DMS153 (cell line): ENCODE data around the gene DET1.
"Not testable (repeated sequence)": the region's sequence is repeated elsewhere in the genome, so short reads cannot be mapped to it uniquely, and the experiment has no call there.

Source experiments
- DNase-seq: peaks from one replicate; lab custom pipeline; 2025; lab: John Stamatoyannopoulos, UW

The DET1 gene

DNA sequence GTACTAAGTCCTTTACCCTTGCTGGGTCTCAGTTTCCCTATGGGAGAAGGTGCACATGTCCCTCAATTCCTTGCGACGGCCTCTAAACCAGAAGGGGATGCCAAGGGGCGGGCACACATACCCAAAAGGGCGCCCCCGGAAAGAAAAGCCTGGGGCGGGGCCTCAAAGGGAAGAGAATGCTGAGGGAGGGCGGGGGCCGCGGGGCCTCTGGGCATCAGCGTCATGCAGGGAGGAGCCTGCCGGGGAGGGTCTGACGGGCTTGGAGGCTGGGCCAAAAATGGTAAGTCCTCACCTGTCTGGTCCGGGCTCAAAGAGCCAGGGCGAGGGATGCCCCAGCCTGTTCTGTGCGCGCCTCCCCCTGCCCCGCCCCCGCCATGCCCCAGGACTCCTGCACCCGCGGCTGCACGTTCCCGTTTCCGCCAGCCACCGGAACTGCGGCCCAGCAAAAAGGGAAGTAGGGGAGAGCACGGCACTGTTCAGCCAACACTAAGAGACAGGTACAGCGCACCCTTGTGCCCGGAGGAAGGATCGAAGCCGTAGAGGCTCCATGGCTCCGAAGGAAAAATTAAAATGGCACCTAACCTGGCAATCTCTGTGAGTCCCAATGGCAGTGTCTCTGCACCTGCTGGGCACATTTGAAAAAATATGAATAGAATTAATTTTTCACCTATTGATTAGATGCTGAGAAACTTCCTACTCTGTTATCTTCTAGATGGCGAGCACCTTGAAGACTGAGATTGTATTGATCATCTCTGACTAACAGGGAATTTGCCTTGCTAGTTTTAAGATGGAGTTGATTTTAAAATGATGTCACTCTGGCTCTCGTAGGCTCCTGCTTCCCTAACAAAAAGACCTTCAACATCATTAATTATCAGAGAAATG, at the start of gene DET1:
Gene DET1 (minus strand): TSS at position 434 of the 882 bp plus-strand sequence. CDS start 14,976 bp downstream, outside the sequence.
- peak; percentile 83 for DNase-seq

DNA sequence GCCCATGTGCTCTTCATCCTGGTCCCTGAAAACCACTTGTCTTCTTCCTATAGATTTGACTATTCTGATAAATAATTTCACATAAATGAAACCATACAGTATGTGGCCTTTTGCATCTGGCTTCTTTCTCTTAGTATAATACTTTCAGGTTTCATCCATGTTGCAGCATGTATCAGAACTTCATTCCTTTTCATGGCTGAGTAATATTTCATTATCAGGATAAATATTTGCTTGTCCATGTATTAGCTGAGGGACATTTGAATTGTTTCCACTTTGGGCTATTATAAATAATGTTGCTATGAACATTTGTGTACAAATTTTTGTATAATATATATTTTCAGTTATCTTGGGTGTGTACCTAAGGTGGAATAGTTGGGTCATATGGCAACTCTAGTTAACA, 44.9 kb upstream of the DET1 start:
- DNase-seq: no peak

DNA sequence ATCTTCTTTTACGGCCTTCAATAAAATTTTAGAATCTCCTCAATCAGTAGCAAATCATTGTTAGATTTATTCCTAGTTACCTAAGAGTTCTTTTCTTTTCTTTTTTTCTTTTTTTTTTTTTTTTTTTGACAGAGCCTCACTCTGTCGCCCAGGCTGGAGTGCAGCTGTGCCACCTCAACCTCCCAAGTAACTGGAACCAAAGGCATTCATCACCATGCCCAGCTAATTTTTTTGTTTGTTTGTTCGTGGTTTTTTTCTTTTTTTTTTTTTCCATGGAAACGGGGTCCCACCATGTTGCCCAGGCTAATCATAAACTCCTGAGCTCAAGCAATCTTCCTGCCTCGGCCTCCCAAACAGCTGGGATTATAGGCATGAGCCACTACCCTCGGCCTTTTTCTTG, 44.3 kb upstream of the DET1 start:
- no peak for DNase-seq

DNA sequence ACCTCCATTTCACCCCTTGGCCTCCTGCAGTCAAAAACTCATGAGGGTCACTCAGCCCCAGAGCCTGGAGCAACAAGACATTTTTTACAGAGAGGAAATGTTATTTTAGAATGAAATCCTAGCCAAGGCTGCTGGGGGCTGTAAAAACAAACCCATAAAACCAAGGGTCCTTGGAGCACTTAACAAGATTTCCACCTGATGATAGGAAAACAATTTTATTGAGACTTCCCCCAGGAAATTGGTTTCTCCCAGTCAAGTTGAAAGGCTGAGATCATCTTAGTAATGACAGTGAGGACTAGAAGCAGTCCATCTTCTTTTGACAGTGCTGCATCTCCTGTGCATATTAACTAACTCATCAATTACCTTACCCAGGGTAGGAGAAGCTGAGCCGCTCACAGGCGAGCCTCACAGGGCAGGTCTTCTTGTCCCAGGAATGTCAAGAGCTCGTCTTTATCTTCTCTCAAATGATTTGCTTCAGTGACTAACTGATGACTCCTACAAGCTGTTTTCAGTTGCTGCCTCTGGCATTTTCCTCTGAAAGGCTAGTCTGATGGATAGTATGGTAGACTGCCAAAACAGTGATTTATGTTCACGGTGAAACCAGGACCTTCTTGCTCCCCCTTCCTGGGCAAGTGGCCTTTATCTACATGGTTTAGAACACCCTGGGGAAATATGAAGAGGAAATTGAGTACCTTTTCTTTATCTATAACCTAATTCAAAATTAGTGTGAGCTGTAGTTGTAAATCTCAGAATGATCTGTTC, 40.1 kb upstream of the DET1 start:
- DNase-seq: no peak

DNA sequence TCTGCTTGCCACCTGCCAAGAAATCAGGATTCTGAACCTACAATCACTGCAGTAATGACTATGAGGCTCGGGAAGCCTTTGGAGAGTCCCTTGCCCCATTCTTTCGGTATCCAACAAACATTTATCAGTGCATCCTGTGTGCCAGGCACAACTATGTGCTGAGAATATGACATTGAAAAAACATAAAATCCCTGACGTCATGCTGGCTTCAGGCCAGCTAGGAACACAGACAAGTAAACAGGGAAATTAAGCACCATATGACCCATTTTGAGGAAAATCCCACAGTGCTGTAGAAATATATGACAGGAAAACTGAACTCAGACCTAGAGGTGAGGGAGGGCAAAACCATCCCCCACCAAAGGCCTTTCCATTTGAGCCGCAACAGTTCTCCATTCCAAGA, 34.1 kb upstream of the DET1 start:
- DNase-seq: no peak

DNA sequence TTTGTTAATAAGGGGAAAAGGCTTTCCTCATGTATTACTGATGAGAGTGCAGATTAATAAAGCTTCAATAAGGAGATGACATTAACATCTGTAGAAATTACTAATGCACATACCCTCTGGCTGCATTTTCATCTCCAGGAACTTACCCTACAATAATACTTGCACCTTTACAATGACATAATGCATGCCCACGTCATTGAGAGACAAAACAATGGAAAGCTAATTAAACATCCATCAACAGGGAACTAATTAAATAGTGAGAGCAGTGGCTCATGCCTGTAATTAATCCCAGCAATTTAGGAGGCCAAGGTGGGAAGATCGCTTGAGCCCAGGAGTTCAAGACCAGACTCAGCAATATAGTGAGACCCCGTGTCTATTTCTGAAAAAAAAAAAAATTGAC, 32.8 kb upstream of the DET1 start:
- no peak for DNase-seq

DNA sequence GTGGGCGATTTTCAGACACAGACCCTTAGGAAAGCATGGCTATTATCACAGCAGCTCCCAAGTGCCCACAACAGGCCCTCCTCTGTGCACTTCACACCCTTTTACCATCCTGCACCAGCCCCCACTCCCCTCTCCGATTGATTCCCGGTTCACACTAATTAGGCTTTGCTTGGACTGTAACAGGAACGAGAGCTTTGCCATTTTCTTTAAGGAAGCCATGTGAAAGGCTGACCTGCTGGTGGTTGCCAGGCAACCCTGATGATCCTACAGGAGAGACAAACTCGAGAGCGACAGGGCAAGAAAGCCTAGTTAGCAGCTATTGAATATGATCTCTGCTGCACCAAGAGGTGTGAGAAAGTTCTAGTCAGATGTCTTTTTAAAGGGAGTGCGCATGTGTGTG, 28.2 kb upstream of the DET1 start:
- DNase-seq: peak; percentile 6

DNA sequence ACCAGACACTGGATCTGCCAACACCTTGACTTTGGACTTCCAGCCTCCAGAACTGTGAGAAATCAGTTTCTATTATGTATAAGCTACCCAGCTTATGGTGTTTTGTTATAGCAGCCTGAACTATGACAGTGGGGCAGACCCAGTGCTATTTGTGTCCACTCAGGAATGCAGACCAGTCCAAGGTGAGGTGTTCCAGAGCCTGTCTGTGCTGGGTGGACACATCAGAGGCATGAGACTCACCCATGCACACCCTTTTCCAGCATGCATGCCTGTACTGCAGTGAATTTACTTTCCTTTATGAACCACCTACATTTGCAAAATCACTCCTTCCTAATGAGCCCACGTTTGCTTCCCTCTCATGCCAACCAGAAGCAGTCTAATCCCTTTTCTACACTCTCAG, 27.6 kb upstream of the DET1 start:
- no peak for DNase-seq

DNA sequence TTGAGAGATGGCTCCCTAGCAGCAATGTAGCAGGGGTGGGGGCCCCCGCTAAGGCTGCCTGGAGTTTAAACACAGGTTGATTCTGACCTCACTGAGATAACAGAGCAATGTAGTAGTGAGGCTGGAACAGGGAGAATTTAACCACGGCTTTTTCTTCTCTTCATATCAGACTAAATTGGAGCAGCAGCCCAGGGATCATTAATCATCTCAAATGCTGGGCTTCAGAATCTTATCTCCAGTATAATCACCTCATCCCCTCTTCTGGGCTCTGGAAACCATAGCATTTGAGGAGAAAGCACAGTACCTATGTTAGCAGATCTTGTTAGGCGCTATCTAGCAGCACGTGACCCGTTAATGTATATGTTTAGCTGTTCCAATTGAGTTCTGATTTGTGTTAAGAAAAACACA, 25.4 kb upstream of the DET1 start:
- DNase-seq: no peak

DNA sequence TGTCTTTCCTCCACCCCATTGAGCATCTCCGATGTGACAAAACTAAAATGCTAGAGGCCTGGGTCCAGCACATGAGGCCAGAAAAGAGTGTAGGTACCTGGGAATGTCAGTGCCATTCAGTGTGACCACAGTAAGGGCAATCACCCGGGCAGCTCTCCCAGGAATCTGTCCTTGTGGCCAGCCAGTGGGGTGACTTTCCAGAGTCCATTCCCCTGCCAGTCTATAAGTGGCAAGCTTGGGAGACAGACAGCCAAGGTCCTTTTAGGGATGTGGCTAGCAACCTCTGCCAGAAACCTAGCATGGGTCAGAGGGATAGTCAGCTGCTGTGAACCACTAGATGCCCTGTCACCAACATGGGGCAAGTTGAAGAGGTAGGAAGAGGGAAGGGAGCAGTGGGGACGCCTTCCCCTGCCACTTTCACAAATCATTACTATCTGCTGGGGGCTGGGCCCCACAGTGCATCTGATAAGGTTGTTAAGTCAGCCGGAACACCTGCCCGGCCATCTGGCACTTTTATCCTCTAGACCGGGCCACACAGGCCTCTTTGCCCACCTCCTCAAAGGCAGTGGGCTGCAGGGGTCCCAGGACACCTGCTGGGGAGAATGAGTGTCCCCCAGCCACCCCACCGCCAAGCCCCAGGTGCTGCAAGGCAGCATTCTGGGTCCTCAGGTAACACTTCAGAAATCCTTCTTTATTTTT, 24.8 kb upstream of the DET1 start:
- DNase-seq: no peak

DNA sequence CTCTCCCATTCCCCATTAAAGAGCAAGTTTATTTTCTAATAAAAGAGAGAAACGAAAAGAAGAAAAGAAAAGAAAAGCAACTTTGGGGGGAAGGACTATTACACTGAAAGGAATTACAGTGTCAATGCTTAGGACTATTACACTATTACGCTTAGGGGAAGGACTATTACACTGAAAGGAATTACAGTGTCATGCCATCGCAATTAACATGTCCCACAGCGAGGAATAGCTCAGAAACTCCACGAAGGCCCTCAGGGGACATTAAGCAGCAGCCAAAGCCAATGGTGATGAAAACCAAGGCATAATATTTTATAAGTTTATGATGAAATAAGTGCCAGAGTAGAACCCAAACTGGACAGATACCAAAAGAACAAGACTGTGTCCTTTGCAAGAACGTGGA, 22.1 kb upstream of the DET1 start:
- DNase-seq: no peak

DNA sequence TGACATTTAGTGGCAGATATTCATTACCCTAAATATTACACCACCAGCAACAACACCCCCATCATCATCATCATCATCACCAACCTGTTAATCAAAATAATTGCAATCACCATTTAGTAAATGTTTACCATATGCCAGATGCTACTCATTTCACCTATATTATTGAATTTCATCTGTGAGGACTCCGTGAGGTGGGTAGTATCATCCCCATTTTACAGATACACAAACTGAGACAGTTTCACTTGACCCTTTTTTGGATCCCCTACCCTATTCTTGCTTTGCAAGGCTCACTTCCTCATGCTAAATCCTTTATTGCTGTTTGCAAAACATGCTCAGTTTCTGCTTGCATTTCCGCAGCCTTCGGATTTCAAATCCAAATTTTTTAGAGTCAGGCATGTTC, 18.3 kb upstream of the DET1 start:
- no peak for DNase-seq

DNA sequence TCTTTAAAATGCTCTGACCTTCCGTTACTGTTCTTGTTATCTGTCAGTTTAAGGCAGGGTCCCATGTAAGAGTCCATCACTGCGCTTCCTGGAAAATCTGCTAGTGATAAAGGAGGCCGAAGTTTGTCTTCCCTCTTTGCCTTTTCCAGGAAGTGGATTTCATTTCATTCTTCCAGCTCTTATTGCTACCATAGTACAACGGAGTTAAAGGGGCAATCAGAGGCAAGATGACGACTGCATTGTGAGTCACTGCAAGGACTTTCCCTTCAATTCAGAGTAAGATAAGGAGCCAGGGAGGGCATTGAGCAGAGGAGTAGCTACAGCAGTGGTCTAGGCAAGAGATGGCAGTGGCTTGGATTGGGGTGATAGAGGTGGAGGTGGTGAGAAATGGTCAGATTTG, 17.2 kb upstream of the DET1 start:
- no peak for DNase-seq

DNA sequence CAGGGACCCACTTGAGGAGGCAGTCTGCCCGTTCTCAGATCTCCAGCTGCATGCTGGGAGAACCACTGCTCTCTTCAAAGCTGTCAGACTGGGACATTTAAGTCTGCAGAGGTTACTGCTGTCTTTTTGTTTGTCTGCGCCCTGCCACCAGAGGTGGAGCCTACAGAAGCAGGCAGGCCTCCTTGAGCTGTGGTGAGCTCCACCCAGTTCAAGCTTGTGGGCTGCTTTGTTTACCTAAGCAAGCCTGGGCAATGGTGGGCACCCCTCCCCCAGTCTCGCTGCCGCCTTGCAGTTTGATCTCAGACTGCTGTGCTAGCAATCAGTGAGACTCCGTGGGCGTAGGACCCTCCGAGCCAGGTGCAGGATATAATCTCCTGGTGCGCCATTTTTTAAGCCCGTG, 13.1 kb upstream of the DET1 start:
- DNase-seq: not testable (repeated sequence)

DNA sequence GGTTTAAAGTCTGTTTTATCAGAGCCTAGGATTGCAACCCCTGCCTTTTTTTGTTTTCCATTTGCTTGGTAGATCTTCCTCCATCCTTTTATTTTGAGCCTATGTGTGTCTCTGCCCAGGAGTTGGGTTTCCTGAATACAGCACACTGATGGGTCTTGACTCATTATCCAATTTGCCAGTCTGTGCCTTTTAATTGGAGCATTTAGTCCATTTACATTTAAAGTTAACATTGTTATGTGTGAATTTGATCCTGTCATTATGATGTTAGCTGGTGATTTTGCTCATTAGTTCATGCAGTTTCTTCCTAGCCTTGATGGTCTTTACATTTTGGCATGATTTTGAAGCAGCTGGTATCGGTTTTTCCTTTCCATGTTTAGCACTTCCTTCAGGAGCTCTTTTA, 11.5 kb upstream of the DET1 start:
- DNase-seq: not testable (repeated sequence)

DNA sequence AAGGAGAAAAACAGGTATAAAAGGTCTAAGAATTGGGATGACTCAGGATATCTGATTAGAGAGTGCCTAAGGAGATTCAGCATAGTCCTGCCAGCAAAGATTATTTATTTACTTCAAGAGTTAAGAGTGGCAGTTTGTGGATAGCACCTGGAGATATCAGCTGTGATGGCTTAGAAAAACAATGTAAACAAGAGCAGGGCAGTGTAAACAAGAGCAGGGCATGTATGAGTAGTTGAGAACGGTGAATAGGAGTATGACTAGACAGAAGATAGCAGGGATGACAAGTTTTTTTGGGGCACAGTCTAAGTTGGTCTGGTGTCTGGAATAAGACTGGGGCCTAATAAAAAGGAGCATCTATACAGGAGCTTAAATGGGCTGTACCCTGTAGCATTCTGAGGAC, 1.5 kb upstream of the DET1 start:
- DNase-seq: not testable (repeated sequence)

DNA sequence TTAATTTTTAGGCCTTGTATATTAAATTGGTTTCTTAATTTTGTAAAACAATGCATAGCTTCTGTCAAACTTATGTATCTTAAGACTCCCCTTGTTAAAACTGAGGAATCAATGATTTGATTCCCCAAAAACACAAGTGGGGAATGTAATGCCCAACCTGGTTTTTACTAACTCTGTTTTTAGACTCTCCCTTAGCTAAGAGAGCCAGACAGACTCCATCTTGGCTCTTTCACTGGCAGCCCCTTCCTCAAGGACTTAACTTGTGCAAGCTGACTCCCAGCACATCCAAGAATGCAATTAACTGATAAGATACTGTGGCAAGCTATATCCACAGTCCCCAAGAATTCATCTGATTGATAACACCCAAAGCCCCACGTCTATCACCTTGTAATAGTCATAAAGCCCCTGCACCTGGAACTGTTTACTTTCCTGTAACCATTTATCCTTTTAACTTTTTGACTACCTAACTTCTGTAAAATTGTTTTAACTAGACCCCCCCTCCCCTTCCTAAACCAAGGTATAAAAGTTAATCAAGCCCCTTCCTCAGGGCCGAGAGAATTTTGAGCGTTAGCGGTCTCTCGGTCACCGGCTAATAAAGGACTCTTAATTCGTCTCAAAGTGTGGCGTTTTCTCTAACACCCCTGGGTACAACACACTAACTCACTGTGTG, 768 bp downstream of the DET1 start:
- not testable (repeated sequence) for DNase-seq

DNA sequence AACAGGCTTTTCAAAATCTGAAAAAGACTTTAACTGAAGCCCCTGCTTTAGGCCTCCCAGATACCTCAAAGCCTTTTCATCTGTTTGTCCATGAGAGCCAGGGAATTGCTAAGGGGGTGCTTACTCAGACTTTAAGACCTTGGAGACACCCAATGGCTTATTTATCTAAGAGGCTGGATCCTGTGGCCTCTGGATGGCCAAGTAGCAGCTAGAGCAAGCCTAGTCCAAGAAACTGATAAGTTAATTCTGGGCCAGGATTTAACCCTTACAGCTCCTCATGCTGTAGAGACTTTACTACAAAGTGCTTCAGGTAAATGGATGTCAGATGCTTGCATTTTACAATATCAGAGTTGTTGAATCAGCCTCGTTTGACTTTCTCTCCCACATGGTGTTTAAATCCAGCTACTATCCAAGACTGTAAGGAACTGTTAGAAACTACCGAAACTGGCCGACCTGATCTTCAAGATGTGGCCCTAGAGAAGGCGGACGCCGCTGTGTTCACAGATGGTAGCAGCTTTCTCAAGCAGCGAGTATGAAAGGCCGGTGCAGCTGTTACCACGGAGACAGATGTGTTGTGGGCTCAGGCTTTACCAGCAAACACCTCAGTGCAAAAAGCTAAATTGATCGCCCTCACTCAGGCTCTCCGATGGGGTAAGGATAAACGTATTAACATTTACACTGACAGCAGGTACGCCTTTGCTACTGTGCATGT, 3.3 kb downstream of the DET1 start:
- no peak for DNase-seq

DNA sequence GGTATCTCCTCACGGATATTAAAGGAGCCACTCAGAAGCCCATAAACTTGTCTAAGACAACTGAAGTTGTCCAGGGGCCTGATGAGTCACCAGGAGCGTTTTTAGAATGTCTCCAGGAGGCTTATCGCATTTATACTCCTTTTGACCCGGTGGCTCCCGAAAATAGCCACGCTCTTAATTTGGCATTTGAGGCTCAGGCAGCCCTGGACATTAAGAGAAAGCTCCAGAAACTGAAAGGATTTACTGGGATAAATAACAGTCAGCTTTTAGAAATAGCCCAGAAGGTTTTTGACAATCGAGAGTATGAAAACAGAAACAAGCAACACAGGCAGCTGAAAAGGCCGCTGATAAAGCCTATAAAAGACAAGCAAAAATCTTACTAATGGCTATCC, 4.1 kb downstream of the DET1 start:
- DNase-seq: no peak

DNA sequence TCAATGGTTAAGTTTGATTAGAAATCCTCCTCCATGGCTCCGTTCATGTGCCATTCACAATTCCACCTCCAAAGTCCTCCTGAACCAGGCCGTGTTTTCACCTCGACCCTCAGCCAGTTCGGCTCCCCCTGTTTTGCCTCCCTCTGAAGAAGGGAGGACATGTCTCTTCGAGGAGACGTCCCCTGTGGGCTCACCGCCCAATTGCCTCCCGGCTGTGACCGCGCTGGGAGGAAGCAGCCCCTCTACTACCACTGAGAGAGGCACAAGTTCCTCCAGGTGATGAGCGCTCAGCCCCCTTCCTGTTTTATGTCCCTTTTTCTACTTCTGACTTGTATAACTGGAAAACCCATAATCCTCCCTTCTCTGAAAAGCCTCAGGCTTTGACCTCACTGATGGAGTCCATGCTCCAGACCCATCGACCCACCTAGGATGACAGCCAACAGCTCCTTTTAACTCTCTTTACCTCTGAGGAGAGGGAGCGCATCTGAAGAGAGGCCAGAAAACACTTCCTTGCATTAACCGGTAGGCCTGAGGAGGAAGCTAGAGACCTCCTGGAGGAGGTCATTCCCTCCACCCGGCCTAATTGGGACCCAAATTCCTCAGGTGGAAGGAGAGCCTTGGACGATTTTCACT, 4.7 kb downstream of the DET1 start:
- DNase-seq: no peak

DNA sequence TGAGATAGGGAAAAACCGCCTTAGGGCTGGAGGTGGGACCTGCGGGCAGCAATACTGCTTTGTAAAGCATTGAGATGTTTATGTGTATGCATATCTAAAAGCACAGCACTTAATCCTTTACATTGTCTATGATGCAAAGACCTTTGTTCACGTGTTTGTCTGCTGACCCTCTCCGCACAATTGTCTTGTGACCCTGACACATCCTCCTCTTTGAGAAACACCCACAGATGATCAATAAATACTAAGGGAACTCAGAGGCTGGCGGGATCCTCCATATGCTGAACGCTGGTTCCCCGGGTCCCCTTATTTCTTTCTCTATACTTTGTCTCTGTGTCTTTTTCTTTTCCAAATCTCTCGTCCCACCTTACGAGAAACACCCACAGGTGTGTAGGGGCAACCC, 5.4 kb downstream of the DET1 start:
- DNase-seq: not testable (repeated sequence)
